Stimulated activated CD4-positive, alpha-beta T cell treated with anti-CD3 and anti-CD28 coated beads, Interleukin-2, amount 100 ng/mL, for 4 hours (primary cell): Measurements from ENCODE around the gene LYRM4.

Experiments used
- DNase-seq: peaks from one replicate; pipeline ENCODE4 v3.0.0-alpha.2; 2020; ENCODE audit warnings: low read depth

LYRM4 gene

DNA sequence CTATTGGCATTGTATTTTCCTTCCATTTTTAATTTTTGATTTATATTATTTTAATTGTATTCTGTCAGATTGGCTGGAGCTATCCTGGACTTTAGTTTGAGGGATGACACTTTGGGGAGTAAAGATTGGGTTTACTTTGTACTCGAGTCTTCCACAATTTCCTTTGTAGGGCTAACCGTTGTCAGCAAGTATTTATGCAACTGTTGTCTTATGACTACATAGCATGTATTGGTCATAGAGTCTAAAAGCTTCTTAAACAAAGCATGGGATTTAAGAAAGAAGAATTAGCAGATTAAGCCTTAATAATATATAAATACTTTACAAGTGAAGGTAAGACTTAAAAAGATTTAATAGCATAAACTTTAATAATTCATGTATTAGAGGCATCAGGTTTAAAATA, 20.2 kb upstream of the LYRM4 start:
- no peak for DNase-seq

DNA sequence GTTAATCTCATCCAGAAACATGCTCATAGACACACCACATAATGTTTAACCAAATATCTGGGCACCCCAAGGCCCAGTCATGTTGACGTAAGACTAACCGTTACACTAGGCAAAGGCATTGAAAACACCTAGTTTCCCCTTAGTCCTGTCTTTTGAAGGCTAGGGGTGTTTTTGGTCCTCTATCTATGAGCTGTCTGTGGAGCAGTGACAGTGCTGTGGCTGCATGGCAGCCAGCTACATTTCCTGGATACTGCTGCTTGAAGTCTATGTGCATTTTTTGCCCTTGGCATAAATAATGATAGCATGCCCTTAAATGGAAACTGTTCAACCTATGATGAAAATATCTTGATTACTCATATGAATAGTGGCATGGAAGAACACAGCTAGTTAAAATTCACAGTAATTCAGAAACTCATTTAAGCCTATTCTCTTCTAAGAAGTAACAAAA, 19.2 kb upstream of the LYRM4 start:
- no peak for DNase-seq

DNA sequence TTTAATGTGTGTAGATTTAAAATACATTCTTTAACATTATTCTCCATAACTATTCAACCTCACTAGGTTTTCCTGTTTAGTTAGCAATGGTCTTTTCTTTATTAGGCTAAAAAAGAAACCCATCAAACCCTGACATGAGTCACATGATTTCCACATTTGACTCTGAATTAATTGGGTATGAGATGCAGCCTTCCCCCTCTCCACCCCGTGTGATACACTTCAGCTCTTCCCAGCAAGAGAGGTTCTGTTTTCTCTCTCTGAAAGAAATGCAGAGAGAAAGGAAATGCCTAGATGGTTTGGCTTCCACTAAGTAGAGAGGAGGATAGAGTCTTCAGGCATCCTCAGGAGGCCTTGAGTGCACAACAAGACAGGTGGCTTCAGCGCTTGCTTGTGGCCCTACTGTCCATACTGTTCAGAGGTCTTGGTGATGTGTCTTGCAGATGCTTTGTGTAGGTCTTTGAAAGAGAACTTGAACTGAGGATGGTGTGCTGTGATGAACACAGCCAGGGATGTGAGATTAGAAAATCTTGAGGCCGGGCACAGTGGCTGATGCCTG, 17.9 kb upstream of the LYRM4 start:
- no peak for DNase-seq

DNA sequence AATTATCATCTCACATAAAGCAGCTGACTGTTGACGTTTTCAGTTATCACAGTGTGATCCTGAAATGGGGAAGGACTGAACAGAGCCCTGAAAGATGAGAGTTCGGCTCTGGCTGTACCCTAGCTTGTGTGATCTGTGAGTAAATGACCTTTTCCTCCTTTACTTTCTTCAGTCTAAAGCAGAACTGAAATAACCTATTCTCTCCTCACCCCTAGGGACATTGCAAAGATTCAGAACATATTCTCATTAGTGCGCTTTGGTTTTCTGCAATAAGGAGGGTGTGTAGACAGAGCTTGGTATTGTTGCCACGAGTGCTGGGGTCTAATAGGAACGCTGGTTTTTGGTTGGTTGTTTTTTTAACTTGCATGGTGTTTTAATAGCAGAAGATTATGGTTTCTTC, 17.3 kb upstream of the LYRM4 start:
- DNase-seq: no peak

DNA sequence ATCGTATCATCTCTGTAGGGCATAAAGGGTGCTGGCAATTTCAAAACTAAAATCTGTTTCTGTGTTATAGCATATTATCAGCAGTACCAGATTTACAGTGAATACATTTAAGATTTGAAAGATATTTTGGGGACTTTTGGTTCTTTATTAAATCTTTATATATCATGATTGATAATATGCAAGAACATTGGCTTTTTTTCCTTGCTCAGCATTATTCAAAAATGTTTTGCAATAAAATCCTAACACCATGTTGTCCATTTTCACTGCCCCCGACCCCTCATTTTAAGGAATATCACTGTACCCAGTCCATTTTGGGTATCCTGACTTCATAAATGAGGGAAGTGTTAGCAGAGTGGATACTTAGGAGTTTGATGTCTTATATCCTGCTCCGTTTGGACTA, 16.8 kb upstream of the LYRM4 start:
- DNase-seq: no peak

DNA sequence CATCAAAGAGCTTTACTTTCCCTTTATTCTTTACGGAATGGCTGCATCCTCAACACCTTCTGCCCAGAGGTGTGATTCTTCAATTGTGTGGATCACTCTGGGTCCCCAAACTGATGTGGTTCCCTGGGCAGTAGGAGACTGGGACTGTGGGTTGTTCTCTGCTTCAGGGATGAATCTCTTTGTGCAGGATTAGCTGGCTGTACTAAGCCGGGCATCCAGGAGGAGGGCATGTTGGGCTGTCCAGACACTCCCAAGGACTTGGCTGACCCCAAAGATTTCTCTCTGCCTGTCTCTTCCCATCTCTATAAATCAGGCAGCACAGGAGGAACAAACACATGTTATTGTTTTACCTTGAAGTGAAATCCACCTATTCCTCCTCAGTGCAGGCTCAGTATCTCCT, 15.8 kb upstream of the LYRM4 start:
- DNase-seq: no peak

DNA sequence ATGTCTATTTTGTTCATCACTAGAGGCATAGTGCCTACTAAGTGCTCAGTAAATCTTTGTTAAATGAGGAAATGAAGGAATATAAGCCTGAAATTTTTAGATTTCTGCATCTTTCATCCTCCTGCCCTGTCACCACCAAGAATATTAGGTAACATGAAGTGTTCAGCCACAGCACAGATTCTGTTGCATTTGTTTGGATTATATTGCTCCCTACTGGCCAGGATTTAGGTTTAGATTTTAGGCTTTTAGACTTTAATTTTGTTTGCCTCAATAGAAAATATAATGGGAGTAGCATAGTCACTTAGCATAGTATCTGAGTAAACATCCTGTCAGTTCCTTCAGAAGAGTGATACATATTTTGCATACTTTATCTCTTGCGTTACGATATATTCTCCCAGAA, 14.7 kb upstream of the LYRM4 start:
- DNase-seq: no peak

DNA sequence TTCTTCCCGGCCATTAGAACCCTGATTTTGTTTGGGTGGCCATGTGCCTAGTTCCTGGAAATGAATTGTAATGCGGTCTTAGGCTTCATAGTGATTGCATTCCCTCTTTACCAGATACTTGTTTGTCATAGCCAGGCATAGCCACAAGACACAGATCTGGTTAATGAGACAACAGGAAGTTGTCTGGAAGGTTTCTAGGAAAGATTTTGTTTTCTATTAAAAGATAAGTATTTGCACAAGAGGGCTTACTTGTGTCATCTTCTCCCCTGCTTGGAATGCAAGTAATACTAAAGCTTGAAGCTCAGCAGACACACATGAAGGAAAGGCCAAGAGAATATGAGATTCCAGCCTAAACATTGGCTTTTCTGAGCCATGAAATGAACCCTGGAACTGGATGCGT, 13.5 kb upstream of the LYRM4 start:
- DNase-seq: no peak

DNA sequence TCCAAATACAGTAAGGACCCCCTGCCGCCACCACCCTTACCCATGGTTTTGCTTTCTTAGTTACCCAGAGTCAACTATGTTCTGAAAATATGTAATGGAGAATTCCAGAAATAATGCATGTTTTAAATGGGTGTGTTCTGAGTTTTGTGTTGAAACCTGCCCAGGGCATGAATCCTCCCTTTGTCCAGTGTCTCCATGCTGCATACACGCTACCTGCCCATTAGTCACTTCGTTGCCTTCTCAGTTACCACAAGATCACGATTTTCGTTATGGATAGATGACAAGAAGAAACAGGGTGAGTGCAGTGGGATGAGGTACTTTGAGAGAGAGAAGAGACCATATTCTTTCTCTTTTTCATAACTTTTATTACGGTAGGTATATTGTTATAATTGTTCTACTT, 11.2 kb upstream of the LYRM4 start:
- DNase-seq: no peak

DNA sequence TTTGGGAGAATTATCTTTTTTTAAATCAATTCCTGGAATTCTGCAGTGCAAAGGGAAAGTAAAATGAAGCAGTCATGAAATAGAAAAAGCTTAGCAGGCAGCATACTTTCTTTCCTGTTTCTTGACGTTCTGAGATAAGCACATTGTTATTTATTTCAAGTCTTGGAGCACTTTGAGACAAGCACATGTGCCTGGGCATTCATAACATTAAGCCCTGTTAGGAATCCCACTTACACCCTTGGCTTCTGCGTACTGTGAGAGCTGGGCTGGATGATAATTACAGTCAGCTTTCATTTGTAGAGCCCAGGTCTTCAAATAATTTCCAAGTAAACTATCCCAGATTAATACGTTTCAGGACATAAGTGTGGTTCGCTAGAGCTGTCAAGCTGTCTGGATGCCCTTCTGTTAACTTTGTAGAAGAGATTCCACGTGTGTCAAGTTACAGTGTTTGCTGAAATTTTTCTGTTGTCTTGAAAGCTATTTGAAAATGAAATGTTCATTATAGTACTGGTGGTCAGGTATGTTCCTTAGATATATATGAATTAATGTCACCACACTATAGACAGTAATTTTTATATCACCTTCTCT, 9.4 kb upstream of the LYRM4 start:
- no peak for DNase-seq

DNA sequence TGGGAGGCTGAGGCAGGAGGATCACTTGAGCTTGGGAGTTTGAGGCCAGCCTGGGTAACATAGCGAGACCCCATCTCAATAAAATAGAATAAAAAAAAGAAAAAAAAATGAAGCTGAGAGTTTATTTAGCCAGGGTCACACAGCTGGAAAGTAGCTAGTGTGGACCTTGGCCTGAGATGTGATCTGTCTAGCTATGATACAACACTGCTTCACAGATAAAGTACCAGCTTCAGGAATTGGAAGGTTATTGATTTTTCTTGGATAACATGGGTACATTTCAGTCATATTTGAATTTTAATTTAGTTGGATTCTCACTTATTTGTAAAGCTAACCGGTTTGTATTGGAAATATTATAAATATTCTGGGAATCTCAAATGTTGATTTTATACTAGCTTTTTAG, 5.7 kb upstream of the LYRM4 start:
- no peak for DNase-seq

DNA sequence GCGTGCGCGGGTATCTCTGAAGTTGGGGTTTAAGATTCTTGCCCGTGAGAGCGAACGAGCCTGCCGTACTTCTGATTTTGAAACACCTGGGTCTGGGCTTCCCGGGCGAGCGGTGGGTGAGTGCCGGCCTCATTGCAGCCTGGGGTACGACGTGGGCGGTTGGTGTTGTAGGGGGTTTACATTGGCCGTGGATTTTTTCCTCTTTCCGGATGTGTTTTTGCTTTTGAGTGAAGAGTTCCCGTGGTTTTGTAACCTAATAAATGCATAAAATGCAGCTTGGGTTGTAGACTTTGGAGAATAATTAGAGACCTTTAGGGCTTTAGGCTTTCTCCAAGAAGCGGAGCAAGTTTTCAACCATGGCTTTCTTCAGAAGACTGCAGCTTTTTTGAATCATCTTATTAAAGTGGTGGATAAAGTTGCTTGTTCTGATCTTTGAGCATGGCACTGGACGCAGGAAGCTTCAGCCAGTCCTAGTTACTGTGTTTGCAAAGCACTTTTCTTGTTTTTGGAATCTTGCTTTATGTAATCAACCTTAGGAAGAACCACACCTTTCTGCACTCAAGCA, 877 bp upstream of the LYRM4 start:
- no peak for DNase-seq

DNA sequence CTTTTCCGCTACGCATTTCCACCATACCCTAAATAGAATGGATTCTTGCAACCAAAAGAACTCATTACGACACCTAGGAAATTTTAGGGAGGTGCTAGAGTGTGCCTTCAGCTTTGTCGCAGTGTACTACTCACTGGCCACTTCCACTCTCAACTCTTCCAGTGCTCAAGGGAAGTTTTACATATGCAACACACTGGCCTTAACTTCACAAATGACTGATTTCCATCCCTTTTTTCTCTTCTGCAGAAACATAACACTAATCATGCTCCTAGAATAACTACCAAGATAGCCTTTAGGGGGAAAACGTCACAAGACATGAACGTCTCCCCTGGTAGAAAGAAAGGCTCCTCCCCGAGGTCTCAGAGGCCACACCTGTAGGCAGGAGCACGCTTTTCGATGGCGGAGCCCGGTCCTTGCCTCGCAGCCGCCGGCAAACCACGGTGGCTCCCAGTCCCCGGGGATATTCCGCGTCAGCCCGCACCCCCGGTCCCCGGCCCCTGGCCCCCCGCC, 584 bp downstream of the LYRM4 start:
- DNase-seq: peak; percentile 65

DNA sequence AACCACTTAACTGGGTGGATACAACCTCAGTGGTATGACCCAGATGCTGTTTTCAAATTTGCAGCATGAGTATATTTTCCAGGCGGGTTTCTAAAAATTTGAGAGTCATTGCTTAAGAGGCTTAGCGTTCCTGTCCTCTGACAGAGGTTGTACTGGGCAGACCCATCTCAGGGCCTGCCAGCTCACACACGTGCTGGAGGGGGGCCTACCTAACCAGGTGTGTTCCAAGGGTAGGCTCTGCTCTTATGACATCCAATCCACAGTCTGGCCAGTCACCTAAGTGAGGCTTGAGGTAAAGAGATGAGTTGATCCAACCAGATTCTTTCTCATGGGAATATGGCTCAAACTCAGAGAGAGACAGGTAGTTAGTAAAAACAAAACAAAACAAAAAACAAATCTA, 1.3 kb downstream of the LYRM4 start:
- no peak for DNase-seq

DNA sequence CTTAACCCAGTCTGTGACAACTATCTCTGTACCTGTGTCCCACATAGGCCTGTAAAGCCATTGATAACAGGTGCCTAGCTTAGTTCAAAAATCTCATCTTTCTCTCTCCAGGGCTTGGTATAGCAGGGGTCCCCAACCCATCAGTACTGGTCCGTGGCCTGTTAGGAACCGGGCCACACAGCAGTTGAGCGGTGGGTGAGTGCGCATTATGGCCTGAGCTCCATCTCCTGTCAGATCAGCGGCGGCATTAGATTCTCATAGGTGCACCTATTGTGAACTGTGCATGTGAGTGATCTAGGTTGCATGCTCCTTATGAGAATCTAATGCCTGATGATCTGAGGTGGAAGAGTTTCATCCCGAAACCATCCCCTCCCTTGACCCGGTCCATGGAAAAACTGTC, 3.4 kb downstream of the LYRM4 start:
- no peak for DNase-seq

DNA sequence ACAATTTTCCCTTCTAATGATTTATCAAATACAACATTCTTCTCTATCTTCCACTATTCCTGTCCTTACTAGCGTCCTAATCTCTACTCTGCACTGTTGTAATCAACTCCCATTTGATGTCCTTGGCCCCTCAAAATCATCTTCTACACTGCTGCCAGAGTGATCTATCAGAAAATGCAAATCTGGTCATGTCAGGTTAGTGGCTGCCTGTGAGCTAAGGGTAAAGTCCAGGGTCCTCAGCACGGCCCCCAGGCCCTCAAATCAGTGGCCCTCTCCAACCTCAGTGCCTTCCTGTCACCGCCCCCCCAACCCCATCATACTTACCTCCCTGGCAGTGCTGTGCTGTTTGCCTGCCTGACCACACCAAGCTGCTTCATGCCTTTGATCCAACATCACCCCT, 3.8 kb downstream of the LYRM4 start:
- no peak for DNase-seq

DNA sequence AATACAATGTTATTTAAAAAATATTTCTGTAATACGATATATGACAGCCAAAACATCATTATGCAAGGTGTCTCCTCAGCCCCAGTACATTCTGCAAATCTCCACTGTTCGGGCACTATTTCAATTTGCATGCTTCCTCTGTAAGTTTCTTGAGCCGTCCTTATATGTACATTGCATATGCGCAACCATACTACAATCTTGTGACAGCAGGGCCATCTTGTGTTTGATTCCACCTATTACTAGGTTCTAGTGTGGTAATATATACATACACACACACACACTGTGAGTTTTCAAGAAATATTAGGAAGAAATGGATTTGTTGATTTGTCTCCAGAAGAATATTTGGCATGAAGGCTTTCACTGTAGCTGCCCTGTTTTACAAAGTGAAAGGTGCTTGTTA, 9.8 kb downstream of the LYRM4 start:
- DNase-seq: no peak

DNA sequence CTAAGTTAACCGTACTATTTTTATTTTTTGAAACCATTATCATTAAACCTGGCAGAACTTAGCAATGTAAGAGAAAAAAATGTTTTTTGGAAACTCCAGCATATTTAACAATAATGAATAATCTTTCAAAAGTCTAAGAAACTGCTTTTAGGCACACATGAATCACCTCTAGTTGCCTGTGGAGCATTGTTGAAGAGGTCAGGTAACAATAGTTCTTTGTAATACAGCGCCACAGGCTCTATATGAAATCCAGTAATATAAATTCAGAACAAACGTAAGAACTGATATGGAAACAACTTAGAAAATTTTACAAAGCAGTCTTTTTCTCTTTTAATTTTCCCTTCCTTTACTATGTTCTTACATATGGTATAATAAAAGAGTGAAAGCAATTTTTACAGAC, 10.3 kb downstream of the LYRM4 start:
- no peak for DNase-seq

DNA sequence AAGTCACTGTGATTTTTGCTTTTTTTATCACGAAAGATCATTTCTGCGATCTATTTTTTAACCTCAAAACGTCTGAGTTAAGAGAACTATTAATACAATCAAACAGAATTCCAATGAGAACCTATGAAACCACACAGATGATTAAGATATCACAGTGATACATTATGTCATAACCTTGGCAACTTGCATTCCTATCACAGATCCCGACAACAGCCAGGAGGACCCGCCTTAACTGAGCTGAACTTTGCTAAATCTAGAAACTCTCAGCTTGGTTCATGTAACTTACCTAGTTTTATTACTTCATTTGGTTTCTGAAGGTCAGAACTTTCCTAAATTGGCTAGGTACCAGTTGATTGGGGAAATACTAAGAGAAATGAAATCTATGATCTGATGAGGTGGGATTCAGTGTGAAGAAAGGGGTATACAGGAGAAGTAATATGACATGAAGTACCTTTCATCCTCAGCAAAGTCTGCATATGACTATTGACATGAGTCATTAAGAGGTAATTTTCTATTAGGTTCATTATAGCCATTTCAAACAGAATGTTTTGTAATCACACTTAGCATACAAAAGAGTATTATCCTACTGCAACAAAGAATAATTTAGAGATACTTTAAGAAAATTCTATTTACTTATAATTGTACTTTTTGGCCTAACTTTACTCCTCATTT, 11.2 kb downstream of the LYRM4 start:
- DNase-seq: no peak

DNA sequence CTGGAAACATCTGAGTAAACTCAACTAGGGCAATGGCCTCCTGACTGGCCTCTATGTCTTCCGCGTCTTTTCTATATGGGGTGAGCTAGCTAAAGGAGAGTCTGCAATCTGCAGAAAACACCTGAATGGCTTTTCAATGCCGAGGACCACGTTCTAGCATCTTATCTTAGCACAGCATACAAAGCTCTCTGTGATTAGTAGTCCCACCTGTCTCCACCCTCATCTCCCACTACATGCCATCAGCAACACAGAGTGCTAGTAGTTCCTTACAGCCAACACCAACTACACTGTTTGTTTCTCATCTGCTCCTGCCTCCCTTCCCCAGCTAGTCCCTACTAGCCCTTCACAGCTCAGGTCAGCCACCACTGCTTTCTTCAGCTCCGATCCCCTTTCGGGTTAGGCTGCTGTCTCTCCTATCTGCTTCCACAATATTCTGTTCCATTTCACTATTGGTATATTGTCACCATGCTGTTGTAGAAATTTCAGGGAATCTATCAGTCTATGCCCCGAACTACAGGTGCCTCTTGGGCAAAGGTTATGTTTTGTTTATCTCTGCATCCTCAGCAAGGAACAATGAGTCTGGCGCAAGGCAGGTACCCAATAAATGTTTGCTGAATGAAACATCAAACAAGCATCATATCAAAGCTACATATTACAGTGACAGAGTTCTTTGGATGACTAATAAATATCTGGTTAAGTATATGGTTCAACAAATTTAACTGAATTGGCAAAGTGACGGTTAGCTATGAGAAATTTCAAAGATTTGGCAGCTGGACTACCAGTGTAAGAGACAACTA, 12.2 kb downstream of the LYRM4 start:
- no peak for DNase-seq

DNA sequence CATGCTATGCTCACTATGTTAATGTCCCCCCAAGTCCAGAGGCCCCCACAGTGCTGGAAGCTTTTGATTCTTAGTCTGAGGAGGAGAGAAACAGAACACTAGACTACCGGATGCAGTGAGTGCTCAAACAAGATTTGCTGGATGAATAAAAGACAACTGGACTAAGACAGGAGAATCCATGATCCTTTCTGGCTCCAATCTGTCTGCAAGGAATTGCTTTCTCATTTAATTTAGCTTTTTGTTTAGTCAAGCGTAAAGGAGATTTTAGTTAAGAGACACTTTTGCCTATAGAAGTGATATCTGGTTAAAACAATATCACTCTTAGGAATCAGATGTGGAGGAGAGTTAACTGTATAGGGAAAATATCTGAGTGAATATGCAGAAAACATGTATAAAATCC, 13.5 kb downstream of the LYRM4 start:
- no peak for DNase-seq
